ENCODE measurements around the gene ALKBH7. TPM values are rescaled to one million over a fixed set of nuclear protein-coding genes. Genes with fewer than 3 reads are reported as not detected.

ALKBH7 gene
- total and polyA plus RNA-seq, 9 donors, result 0.55 to 118 (median 80.8) TPM

DNA sequence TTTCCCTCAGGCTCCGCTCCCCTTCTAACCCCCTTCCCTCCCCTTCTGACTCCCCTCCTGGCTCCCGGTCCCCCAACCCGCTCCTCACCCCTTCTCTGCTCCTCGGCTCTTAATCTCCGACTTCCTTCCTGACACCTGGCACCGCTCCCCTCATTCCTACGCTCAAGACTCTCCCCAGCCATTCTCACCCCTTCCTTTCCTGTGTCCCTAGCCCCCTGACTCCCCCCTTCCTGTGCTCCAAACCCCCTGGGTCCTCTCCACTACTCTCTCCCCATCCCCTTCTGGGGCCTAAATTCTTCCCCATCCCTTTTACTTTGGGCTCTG is 10.6 kb upstream of the ALKBH7 start:
- 0 to 2% (median 1%) methylated on average over 7 of the region's 7 CpGs for WGBS, 3 donors

DNA sequence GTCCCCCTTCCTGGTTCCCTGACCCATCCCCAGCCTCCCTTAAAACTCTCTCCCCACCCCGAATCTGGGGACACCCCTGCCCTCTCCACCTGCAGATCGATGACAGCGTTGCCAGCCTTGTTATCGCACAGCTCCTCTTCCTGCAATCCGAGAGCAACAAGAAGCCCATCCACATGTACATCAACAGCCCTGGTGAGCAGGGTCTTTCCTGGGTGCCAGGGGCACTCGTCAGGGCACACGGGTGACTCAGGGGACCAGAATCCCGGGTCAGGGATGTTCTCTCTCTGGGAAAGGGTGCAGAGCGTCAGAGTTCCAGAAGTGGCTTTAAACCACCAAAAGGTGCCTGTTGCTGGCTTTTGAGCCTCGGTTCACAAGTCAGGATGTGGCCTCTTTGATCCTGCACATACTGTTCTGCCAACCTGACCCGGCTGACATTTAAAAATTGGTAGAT is 10.2 kb upstream of the ALKBH7 start:
- H3K27ac ChIP-seq, result peak overlapping the region; percentile 73 to 92
- H3K36me3 ChIP-seq, result no peaks in the 10 kb centered on the region
- DNase-seq, result peak in 1 of 5 donors; percentile 26
- 15 to 23% (median 21%) methylated on average over 11 of the region's 11 CpGs for WGBS, 3 donors
- no peaks in the 10 kb centered on the region for H3K9me3 ChIP-seq
- peak overlapping the region; percentile 65 for H3K4me3 ChIP-seq
- TF ChIP-seq EP300 (IDR thresholded peaks at IDR 0.05), result no peak
- TF ChIP-seq, protein P1, sequence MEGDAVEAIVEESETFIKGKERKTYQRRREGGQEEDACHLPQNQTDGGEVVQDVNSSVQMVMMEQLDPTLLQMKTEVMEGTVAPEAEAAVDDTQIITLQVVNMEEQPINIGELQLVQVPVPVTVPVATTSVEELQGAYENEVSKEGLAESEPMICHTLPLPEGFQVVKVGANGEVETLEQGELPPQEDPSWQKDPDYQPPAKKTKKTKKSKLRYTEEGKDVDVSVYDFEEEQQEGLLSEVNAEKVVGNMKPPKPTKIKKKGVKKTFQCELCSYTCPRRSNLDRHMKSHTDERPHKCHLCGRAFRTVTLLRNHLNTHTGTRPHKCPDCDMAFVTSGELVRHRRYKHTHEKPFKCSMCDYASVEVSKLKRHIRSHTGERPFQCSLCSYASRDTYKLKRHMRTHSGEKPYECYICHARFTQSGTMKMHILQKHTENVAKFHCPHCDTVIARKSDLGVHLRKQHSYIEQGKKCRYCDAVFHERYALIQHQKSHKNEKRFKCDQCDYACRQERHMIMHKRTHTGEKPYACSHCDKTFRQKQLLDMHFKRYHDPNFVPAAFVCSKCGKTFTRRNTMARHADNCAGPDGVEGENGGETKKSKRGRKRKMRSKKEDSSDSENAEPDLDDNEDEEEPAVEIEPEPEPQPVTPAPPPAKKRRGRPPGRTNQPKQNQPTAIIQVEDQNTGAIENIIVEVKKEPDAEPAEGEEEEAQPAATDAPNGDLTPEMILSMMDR (IDR thresholded peaks at IDR 0.05), result no peak
- no peak for TF ChIP-seq POLR2A (IDR thresholded peaks at IDR 0.05)
- peaks cover 2% of the 10 kb centered on the region for H3K4me1 ChIP-seq (ENCODE audit: insufficient read depth)
- intact Hi-C loops (cut with DNase I), result loop anchor here in 2 of 4 donors (5.0 kb wide), 2 partner anchors 145 to 1960 kb away; partner anchors contain the start of genes CHAF1A (in 1 of the 2) and SH3GL1 (in 1 of the 2)
- H3K27me3 ChIP-seq, result no peaks in the 10 kb centered on the region

More for the DNA sequence above, 10.6 kb upstream of the ALKBH7 start:
- Histone ChIP-seq H3K36me3 (no peaks in the 10 kb centered on the region), H3K4me3 (peak overlapping the region; percentile 65), H3K9me3 (no peaks in the 10 kb centered on the region), H3K4me1 (ENCODE audit: insufficient read depth) (peaks cover 2% of the 10 kb centered on the region), H3K27me3 (no peaks in the 10 kb centered on the region), H3K27ac (peak overlapping the region; percentile 73 to 92)
- peak in 3 of 5 donors; percentile 49 to 62 (median 59) for DNase-seq
- TF ChIP-seq, protein P1 (IDR thresholded peaks at IDR 0.05), result no peak
- TF ChIP-seq EP300 (IDR thresholded peaks at IDR 0.05), result no peak
- no peak for TF ChIP-seq POLR2A (IDR thresholded peaks at IDR 0.05)
- intact Hi-C loops (cut with DNase I), result loop anchor here in 2 of 4 donors (5.0 kb wide), 2 partner anchors 145 to 1960 kb away; partner anchors contain the start of genes CHAF1A (in 1 of the 2) and SH3GL1 (in 1 of the 2)

DNA sequence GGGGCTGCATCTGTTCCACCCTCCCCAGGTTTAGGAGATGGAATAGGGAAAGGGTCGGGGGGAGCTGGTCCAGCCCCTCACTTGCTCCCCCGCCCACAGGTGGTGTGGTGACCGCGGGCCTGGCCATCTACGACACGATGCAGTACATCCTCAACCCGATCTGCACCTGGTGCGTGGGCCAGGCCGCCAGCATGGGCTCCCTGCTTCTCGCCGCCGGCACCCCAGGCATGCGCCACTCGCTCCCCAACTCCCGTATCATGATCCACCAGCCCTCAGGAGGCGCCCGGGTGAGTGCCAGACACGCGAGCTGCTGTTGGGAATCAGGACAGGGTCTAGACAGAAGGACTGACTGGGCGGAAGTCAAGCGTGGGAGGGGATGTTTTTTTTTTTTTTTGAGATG is 8.2 kb upstream of the ALKBH7 start:
- Histone ChIP-seq H3K27me3 (no peaks in the 10 kb centered on the region), H3K27ac (no peak overlapping the region), H3K4me1 (ENCODE audit: insufficient read depth) (peaks cover 2% of the 10 kb centered on the region), H3K4me3 (no peak overlapping the region), H3K9me3 (no peaks in the 10 kb centered on the region), H3K36me3 (no peaks in the 10 kb centered on the region)
- TF ChIP-seq POLR2A (IDR thresholded peaks at IDR 0.05) (no peak), EP300 (IDR thresholded peaks at IDR 0.05) (no peak)
- TF ChIP-seq, protein P1 (IDR thresholded peaks at IDR 0.05), result no peak
- intact Hi-C loops (cut with DNase I), result loop anchor here in 2 of 4 donors (5.0 kb wide), 2 partner anchors 147 to 1962 kb away; partner anchors contain the start of genes CHAF1A (in 1 of the 2) and SH3GL1 (in 1 of the 2)
- peak in 1 of 5 donors; percentile 41 for DNase-seq
- WGBS, 3 donors, result 94 to 96% (median 95%) methylated on average over 21 of the region's 21 CpGs

DNA sequence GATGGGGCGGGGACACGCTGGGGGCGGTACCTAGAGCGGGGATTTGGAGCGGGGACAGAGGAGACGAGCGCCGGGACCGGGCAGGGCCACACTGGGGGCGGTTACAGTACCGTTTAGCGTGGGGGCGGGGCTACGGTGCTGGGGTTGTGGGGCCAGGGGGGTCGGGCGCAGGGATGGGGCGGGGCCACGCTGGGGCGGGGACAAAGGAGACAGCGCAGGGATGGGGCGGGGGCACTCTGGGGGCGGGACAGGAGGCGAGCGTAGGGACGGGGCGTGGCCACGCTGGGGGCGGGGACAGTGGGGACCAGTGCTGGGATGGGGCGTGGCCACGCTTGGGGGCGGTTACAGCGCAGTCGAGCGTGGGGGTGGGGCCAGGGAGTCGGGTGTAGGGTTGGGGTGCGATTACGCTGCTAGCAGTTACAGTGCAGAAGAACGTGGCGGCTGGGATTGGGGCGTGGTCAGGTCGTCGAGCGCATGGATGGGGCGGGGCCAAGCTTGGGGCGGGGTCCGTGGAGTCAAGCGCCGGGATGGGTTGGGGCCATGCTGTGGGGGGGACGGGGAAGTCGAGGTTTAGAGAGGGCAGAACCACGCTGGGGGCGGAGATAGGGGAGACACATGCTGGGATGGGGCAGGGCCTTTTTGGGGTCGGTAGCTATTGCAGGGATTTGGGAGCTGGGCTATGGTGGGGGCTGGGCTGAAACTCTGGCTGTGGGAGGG is 660 bp downstream of the ALKBH7 start:
- intact Hi-C loops (cut with DNase I), result loop anchor here in 1 of 4 donors (10.0 kb wide), 2 partner anchors 52 to 98 kb away; partner anchors contain the start of genes KHSRP and MLLT1
- TF ChIP-seq, protein P1 (IDR thresholded peaks at IDR 0.05), result no peak
- no peak for TF ChIP-seq EP300 (IDR thresholded peaks at IDR 0.05)
- WGBS, 3 donors, result 1 to 2% (median 1%) methylated on average over 32 to 53 of the region's 53 CpGs
- Histone ChIP-seq H3K27me3 (no peaks in the 10 kb centered on the region), H3K4me3 (peak overlapping the region; percentile 88), H3K27ac (peak overlapping the region; percentile 63 to 97), H3K36me3 (no peaks in the 10 kb centered on the region), H3K4me1 (ENCODE audit: insufficient read depth) (peaks cover 5% of the 10 kb centered on the region), H3K9me3 (no peaks in the 10 kb centered on the region)
- DNase-seq, result peak; percentile 99 to 100 (median 100)
